Mesothelial cell of epicardium (in vitro differentiated cells): Measurements from ENCODE around the gene KIF3C. TPM values are rescaled to one million over a fixed set of nuclear protein-coding genes. Genes with fewer than 3 reads are reported as not detected.
"Not testable (repeated sequence)": the region's sequence is repeated elsewhere in the genome, so short reads cannot be mapped to it uniquely, and the experiment has no call there.

Experiments
- DNase-seq, 2 experiments: peaks; one replicate each; pipeline ENCODE4 v3.0.0; 2021; ENCODE audit warnings: low spot score in 2 of 2; ENCODE audit not compliant: unreplicated experiment in 2 of 2
- H3K27ac Mint-ChIP-seq: 2 replicates; pipeline ENCODE4 v1.8.0; 2021; ENCODE audit warnings: mixed read lengths
- H3K27me3 Mint-ChIP-seq: 2 replicates; pipeline ENCODE4 v1.8.0; 2021; ENCODE audit warnings: low read depth, mixed read lengths
- H3K36me3 Mint-ChIP-seq: 2 replicates; pipeline ENCODE4 v1.8.0; 2021; ENCODE audit warnings: mixed read lengths
- H3K4me1 Mint-ChIP-seq: 2 replicates; pipeline ENCODE4 v1.8.0; 2021; ENCODE audit warnings: mixed read lengths
- H3K4me3 Mint-ChIP-seq: 2 replicates; pipeline ENCODE4 v1.8.0; 2021; ENCODE audit warnings: mild to moderate bottlenecking, moderate library complexity, mixed read lengths
- H3K9me3 Mint-ChIP-seq: 2 replicates; pipeline ENCODE4 v1.8.0; 2021; ENCODE audit warnings: mixed read lengths
- CTCF ChIP-seq: fragments of 200-600 bp; sonication (generic); IDR thresholded peaks from one replicate; pipeline ENCODE4 v1.5.0; 2021; ENCODE audit warnings: antibody characterized with exemption; ENCODE audit not compliant: unreplicated experiment
- total RNA-seq: library from RNA; stranded (reverse); gene quantifications from 3 replicates; pipeline ENCODE4 v1.2.1, GENCODE V29; 2021

KIF3C gene
- total RNA-seq, 1 donor from 2014 or later = 39.5 TPM

GRCh38 chr2:26001743-26002351 is 19.6 kb upstream of the KIF3C start:
- no peak for TF ChIP-seq CTCF
- peaks cover 9% of the 10 kb centered on the region for H3K4me1 Mint-ChIP-seq
- H3K4me3 Mint-ChIP-seq = no peak overlapping the region
- no peaks in the 10 kb centered on the region for H3K9me3 Mint-ChIP-seq
- no peak for DNase-seq
- H3K27ac Mint-ChIP-seq = no peak overlapping the region
- H3K36me3 Mint-ChIP-seq = no peaks in the 10 kb centered on the region
- no peaks in the 10 kb centered on the region for H3K27me3 Mint-ChIP-seq

GRCh38 chr2:26000561-26001082 is 18.3 kb upstream of the KIF3C start:
- H3K27me3 Mint-ChIP-seq = no peaks in the 10 kb centered on the region
- no peak for TF ChIP-seq CTCF
- no peak for DNase-seq

GRCh38 chr2:25999406-25999805 is 17.1 kb upstream of the KIF3C start:
- not testable (repeated sequence) for H3K27ac Mint-ChIP-seq, DNase-seq, H3K36me3 Mint-ChIP-seq, H3K27me3 Mint-ChIP-seq, H3K9me3 Mint-ChIP-seq, H3K4me3 Mint-ChIP-seq, H3K4me1 Mint-ChIP-seq

More at GRCh38 chr2:26000561-26001082, 18.3 kb upstream of the KIF3C start:
- Mint-ChIP-seq H3K36me3 (no peaks in the 10 kb centered on the region), H3K4me1 (peaks cover 9% of the 10 kb centered on the region), H3K9me3 (no peaks in the 10 kb centered on the region), H3K4me3 (no peak overlapping the region), H3K27ac (no peak overlapping the region)

- not testable (repeated sequence) for H3K27me3 Mint-ChIP-seq, H3K27ac Mint-ChIP-seq, H3K9me3 Mint-ChIP-seq
Observed at GRCh38 chr2:25998816-25999383, 16.6 kb upstream of the KIF3C start.

GRCh38 chr2:25996844-25997243 is 14.5 kb upstream of the KIF3C start:
- no peak for DNase-seq
- H3K27me3 Mint-ChIP-seq = no peaks in the 10 kb centered on the region
- no peaks in the 10 kb centered on the region for H3K36me3 Mint-ChIP-seq
- peaks cover 10% of the 10 kb centered on the region for H3K4me1 Mint-ChIP-seq
- no peak overlapping the region for H3K4me3 Mint-ChIP-seq
- no peaks in the 10 kb centered on the region for H3K9me3 Mint-ChIP-seq
- no peak for TF ChIP-seq CTCF
- H3K27ac Mint-ChIP-seq = no peak overlapping the region

More at GRCh38 chr2:25998816-25999383, 16.6 kb upstream of the KIF3C start:
- not testable (repeated sequence) for DNase-seq, H3K36me3 Mint-ChIP-seq, H3K4me3 Mint-ChIP-seq, H3K4me1 Mint-ChIP-seq

GRCh38 chr2:25994509-25994908 is 12.2 kb upstream of the KIF3C start:
- no peaks in the 10 kb centered on the region for H3K9me3 Mint-ChIP-seq
- H3K4me1 Mint-ChIP-seq = peaks cover 11% of the 10 kb centered on the region
- H3K4me3 Mint-ChIP-seq = no peak overlapping the region
- H3K27me3 Mint-ChIP-seq = no peaks in the 10 kb centered on the region
- H3K27ac Mint-ChIP-seq = no peak overlapping the region
- H3K36me3 Mint-ChIP-seq = no peaks in the 10 kb centered on the region
- TF ChIP-seq CTCF = no peak
- no peak for DNase-seq
